Stomach (tissue), 4 donors: ENCODE data around the gene MIB1.

Experiments
- EP300 ChIP-seq: sonication (generic); formaldehyde crosslinking; IDR thresholded peaks from one replicate; pipeline ENCODE4 v1.6.1; 2017; ENCODE audit warnings: antibody characterized with exemption
- TF ChIP-seq, protein P1 (sequence below), 7 experiments: fragments of 450-650 bp in 4 of 7; fragments of 200-600 bp in 3 of 7; sonication (generic) in 3 of 7; IDR thresholded peaks; one replicate each; pipeline ENCODE4 v1.5.1; 2016 to 2019; ENCODE audit warnings: antibody characterized with exemption in 7 of 7, control low read depth in 2 of 7, mild to moderate bottlenecking in 1 of 7

DNA sequence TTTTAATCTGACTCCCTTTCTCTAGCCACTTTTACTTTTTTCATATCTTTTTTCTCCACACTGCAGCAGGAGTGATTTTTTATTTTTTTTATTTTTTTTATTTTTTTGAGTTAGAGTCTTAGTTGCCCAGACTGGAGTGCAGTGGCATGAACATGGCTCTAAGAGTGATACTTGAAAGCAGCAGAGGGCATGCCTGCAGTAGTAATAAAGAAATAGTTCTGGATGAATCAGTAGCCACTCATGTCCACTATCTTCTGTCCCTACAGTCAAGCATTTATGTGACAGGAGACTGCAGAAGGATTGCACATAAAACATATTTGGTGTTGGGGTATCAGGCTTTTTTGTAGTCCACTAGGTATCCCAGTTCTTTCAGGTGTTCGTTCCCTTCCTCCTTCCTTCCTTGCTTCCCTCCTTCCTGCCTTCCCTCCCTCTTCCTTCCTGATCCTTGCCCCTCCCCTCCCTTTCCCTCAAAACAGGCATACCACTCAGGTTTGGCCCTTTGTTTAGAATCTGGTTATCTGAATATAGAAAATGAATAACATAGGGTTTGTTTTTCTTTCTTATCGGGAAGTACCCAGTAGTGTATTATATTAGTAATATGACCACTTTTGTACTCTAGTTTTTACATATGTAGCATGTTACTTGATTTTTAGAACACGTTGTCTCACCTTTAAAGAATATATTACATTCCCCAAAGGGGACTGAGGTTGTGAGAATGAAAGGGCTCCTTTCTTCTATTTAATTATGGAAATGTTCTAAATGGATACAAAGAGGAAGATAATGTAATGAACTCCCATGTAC is 23.5 kb downstream of the MIB1 start:
- TF ChIP-seq EP300 = no peak
- TF ChIP-seq, protein P1, sequence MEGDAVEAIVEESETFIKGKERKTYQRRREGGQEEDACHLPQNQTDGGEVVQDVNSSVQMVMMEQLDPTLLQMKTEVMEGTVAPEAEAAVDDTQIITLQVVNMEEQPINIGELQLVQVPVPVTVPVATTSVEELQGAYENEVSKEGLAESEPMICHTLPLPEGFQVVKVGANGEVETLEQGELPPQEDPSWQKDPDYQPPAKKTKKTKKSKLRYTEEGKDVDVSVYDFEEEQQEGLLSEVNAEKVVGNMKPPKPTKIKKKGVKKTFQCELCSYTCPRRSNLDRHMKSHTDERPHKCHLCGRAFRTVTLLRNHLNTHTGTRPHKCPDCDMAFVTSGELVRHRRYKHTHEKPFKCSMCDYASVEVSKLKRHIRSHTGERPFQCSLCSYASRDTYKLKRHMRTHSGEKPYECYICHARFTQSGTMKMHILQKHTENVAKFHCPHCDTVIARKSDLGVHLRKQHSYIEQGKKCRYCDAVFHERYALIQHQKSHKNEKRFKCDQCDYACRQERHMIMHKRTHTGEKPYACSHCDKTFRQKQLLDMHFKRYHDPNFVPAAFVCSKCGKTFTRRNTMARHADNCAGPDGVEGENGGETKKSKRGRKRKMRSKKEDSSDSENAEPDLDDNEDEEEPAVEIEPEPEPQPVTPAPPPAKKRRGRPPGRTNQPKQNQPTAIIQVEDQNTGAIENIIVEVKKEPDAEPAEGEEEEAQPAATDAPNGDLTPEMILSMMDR (IDR thresholded peaks at IDR 0.05) = no peak
